GM18951 (cell line): ENCODE measurements around the gene AGAP1.
"Not testable (repeated sequence)": the region's sequence is repeated elsewhere in the genome, so short reads cannot be mapped to it uniquely, and the experiment has no call there.

Source experiments
- POLR2A ChIP-seq: IDR thresholded peaks from 4 replicates; pipeline ENCODE4 v1.6.1; 2011; ENCODE audit warnings: mild to moderate bottlenecking; ENCODE audit not compliant: insufficient read length, insufficient read depth; ENCODE audit errors: extremely low read depth
- in situ Hi-C: fragments of 300-500 bp; cut with MboI; formaldehyde crosslinking; loops from one replicate; pipeline ENCODE4 v1.12.0; 2022; ENCODE audit warnings: low sequenced_read_pairs, mixed read lengths, inconsistent platforms; ENCODE audit not compliant: unreplicated experiment

AGAP1 gene

DNA sequence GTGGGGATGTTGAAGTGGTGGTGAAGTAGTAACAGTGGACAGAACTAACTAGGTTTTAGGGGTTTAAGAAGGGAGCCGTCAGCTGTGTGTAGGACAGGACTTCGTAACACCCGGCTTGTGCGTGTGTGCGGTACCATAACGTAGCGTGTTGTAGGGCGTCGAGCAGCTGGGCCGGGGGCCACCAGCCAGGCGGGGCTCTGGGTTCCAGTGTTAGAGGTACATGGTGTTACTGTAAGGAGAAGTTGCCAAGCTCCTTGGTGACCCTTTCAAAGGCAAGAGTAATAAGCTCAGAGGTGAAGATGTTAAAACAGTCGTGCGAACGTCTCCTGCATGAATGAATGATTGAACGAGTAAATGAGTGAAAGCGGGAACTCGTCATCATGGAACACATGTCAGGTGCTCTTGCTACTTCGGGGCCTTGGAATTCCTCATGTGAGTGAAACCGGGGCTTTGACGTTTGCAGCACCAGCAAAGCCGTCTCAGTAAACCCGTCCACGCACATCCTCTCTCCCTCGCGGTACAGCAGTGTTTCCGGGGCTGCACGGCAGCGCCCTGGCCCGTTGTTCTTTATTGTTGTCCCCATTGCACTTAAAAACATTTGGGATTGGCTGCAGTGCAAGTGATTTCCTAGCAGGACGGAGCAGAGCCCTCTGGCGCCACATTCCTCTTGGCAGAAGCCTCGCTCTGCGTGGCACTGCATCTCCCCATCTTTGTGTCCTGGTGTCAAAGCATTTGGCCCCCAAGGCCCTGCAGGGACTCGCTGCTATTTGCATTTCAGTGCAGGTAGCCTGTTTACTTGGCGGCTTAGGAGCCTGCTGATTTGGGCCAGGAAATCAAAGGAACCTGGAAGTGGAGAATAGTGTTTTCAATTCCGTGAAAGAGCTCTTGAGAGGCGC lies 559.3 kb downstream of the AGAP1 start:
- in situ Hi-C loops: no loop called here
- no peak for TF ChIP-seq POLR2A

- no peak for TF ChIP-seq POLR2A
- in situ Hi-C loops: no loop called here
Measured at GRCh38 chr2:236054125-236054524, 560.3 kb downstream of the AGAP1 start.

GRCh38 chr2:236054621-236055305 lies 560.9 kb downstream of the AGAP1 start:
- in situ Hi-C loops: no loop called here
- TF ChIP-seq POLR2A: no peak

DNA sequence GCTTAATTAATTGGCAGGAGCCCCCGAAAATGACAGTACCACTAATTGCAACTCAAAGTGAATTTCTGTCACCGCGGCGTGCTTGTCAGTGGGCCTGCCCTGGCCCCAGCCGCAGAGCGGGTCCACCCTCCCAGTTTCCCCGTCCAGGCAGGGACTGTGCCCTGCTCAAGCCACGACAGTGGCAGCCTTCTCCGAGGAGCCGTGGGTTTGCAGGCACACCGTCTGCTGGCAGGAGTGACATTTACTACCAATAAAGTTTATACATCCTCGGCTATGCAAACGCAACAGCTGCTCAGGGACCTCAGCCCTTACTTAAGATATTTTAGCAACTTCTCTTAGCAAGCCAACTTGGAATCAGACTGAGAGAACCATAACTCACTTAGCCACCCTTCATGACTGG lies 561.6 kb downstream of the AGAP1 start:
- TF ChIP-seq POLR2A: no peak
- in situ Hi-C loops: no loop called here

DNA sequence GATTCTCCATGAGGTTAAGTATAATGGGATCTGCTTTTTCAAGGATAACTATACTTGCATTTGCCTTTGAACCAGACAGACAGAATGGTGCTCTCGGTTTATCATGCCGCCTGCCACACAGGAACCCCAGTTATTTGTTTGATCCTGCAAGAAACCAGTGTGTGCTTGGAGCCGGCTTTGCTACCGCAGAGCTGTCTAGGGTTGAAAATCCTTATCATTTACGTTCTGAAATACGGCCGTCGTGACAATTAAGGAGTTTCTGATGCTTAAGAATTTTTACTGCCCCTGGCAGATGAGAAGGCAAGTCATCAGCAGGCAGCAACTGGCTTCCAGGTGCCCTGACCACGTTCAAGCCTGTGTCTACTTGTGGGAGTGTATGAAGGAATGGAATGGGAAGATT lies 562.3 kb downstream of the AGAP1 start:
- in situ Hi-C loops: no loop called here
- no peak for TF ChIP-seq POLR2A

- in situ Hi-C loops: no loop called here
- no peak for TF ChIP-seq POLR2A
Measured at GRCh38 chr2:236057375-236057774, 563.5 kb downstream of the AGAP1 start.

GRCh38 chr2:236061497-236061896 lies 567.7 kb downstream of the AGAP1 start:
- in situ Hi-C loops: no loop called here
- TF ChIP-seq POLR2A: no peak

- in situ Hi-C loops: no loop called here
- TF ChIP-seq POLR2A: no peak
Measured at GRCh38 chr2:236061899-236062298, 568.1 kb downstream of the AGAP1 start.

GRCh38 chr2:236062806-236063205 lies 569.0 kb downstream of the AGAP1 start:
- in situ Hi-C loops: not testable (repeated sequence)

DNA sequence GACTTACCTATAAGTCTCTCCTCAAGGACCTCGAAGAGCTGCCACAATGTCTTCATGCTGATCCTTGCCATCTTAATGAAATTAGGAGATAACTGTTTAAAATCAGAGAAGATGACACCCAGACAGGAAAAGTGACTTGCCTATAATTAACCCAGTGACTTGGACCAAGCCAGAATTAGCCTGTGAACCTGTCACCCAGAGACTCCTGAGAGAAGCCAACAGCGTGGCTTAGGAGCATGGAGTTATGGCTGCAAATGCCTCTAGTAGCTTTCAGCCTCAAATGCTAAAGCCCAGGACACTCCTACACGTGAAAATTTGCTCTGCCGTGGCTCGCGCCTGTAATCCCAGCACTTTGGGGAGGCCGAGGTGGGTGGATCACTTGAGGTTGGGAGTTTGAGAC lies 570.2 kb downstream of the AGAP1 start:
- in situ Hi-C loops: no loop called here
- TF ChIP-seq POLR2A: no peak

DNA sequence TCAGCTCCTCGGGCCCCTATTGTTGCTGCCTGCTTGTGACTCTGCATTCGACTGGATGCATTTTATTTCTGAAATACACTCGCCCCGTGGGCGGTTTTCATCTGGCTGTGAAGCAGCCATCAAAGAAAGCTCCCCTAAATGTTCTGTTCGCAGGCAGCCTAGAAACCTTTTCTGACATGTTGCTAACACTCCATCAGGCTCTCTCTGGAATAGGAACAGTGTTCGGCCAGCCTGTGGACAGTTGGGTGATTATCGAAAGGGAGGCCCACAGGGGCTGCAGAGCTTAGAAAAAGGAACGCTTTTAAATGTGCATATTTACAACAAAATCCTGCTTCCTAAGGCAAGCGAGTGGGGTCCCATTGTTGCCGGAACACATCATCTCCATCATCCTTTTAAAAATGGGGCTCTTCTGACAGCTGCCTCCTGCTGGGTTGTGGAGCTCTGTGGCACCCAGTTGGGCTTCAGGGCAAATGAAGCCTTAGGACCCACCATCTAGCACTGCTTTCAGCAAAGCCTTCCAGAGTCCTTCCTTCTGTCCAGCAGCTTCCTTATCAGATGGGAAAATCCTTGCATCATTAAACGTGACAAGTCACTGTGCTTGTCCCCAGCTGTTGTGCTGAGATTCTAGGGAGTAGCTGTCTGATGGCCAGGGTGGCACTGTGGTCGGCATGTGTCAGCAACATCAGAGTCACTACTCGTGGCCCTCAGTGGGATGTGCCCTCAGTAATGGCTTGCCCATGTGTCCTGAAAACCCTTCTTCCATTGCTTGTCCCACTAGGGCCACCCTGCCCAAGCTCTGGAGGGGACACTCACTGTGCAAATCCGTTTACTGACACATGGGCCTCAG lies 571.7 kb downstream of the AGAP1 start:
- TF ChIP-seq POLR2A: no peak
- in situ Hi-C loops: no loop called here

DNA sequence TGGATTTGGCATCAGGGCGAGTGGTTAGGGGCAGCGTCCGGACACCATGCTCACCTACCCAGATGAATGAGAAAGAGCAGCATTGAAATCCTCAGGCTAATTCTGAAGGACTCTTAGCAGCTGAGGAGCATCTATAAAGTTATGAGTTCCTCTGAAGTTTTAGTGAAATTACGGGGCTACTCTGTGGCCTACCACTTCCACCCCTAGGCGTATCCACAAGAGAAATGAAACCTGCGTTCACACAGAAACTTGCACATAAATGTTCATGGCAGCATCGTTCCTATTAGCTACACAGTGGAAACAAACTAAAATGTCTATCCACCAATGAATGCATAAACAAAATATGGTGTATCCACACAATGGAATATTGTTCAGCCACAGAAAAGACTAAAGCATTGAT lies 576.4 kb downstream of the AGAP1 start:
- in situ Hi-C loops: no loop called here

DNA sequence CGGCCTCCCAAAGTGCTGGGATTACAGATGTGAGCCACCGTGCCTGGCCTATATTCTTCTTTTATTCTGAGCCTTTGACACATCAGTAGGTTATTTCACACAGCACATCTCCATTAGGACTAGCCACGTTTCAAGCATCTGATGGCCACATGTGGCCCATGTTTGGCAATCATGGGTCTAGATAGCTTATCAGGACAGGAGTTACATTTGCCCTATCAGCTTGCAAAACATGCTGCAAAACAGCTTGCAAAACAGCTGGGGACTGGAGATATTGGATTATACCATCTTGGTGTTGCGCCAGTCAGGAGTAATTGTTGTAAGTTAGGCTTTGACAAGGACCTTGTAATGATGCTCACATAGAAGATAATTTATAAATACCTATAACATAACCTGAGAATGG lies 579.4 kb downstream of the AGAP1 start:
- in situ Hi-C loops: no loop called here
- no peak for TF ChIP-seq POLR2A

More for the DNA sequence above, 576.4 kb downstream of the AGAP1 start:
- no peak for TF ChIP-seq POLR2A
